ENCODE data around the gene RIBC1. TPM values are rescaled to one million over a fixed set of nuclear protein-coding genes. Genes with fewer than 3 reads are reported as not detected.

Gene RIBC1
- total RNA-seq, 4 donors from 2014 or later, result 0.77 to 3.0 (median 2.5) TPM; not detected in 1

DNA sequence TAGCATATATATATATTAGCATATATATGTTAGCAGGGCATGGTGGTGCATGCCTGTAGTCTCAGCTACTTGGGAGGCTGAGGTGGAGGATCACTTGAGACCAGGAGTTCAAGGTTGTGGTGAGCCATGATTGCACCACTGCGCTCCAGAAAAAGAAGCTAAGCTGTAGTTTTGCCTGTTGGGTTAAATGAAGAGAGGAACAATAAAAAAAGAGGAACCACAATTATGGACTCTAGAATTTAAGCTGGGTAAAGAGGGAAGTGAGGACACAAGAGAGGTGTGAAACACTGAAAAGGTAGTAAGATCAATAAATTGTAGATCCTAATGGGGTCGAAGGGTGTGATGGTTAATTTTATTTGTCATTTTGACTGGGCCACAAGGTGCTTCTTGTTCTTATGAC lies 52.0 kb downstream of the RIBC1 start:
- intact Hi-C loops (cut with DNase I; ENCODE audit: low total_unique reads), result no loop called here
- no peak for TF ChIP-seq POLR2A (IDR thresholded peaks at IDR 0.05)
- no peak for TF ChIP-seq CTCF (IDR thresholded peaks at IDR 0.05)
- H3K27me3 ChIP-seq, result no peaks in the 10 kb centered on the region

DNA sequence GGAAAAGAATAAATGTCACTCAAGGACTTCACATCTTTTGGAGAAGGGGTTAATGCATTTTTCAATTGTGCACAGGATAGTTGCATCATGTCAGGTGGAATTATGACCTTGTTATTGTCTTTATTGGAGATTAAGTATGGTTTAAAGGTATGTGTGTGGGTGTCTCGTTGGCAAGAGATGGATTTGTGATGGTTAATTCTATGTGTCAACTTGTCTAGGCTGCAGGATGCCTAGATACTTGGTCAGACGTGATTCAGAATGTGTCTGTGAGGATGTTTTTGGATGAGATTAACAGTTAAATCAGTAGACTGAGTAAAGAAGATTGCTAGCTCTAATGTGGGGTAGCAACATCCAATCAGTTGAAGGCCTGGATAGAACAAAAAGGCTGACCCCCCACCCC lies 53.7 kb downstream of the RIBC1 start:
- H3K27ac ChIP-seq, result no peak overlapping the region
- H3K9me3 ChIP-seq, result no peaks in the 10 kb centered on the region
- no peak overlapping the region for H3K4me3 ChIP-seq
- H3K4me1 ChIP-seq, result no peaks in the 10 kb centered on the region
- no peak for DNase-seq
- intact Hi-C loops (cut with DNase I; ENCODE audit: low total_unique reads), result no loop called here
- no peaks in the 10 kb centered on the region for H3K27me3 ChIP-seq
- no peaks in the 10 kb centered on the region for H3K36me3 ChIP-seq
- TF ChIP-seq POLR2A (IDR thresholded peaks at IDR 0.05), result no peak
- TF ChIP-seq CTCF (IDR thresholded peaks at IDR 0.05), result no peak

More for the DNA sequence above, 52.0 kb downstream of the RIBC1 start:
- no peaks in the 10 kb centered on the region for H3K4me1 ChIP-seq
- DNase-seq, result no peak
- no peak overlapping the region for H3K27ac ChIP-seq
- H3K4me3 ChIP-seq, result no peak overlapping the region
- H3K9me3 ChIP-seq, result no peaks in the 10 kb centered on the region
- no peaks in the 10 kb centered on the region for H3K36me3 ChIP-seq

- no peaks in the 10 kb centered on the region for H3K27me3 ChIP-seq
- TF ChIP-seq POLR2A (IDR thresholded peaks at IDR 0.05) (no peak), CTCF (IDR thresholded peaks at IDR 0.05) (no peak)
- no peaks in the 10 kb centered on the region for H3K36me3 ChIP-seq
Measured at GRCh38 chrX:53479301-53479700, 56.6 kb downstream of the RIBC1 start.

More at GRCh38 chrX:53479301-53479700, 56.6 kb downstream of the RIBC1 start:
- no peaks in the 10 kb centered on the region for H3K9me3 ChIP-seq
- H3K4me1 ChIP-seq, result no peaks in the 10 kb centered on the region
- intact Hi-C loops (cut with DNase I; ENCODE audit: low total_unique reads), result no loop called here
- no peak overlapping the region for H3K27ac ChIP-seq
- no peak overlapping the region for H3K4me3 ChIP-seq
- DNase-seq, result no peak

Small RNA genes lying within 50 kb of the gene (microRNA-seq; reads per million reads assigned to microRNA genes)
- not detected for gene MIR6857 (ENCODE audit: borderline microRNAs expressed, borderline replicate concordance)

Small RNA genes lying within 50 kb of the gene (small RNA-seq; reads per million reads assigned to genes)
- gene MIR6857 (not detected), gene VTRNA3-1P (not detected)

Other genes starting within 250 kb of the RIBC1 start
- gene KDM5C, start 197.7 kb upstream of the RIBC1 start, total RNA-seq, result 100 to 1,000 TPM in 3 of 4 donors, 10 to 100 TPM in 1; 66.3 to 184 (median 127) TPM
- 10 to 100 TPM in 2 of 4 donors, 1 to 10 TPM in 2; 4.1 to 31.6 (median 8.9) TPM for gene IQSEC2, start 141.3 kb upstream of the RIBC1 start, total RNA-seq
- gene SMC1A, start 219 bp upstream of the RIBC1 start, total RNA-seq, result 10 to 100 TPM; 34.8 to 85.5 (median 40.8) TPM
- gene HSD17B10, start 11.5 kb downstream of the RIBC1 start, total RNA-seq, result 10 to 100 TPM; 12.6 to 91.7 (median 63.9) TPM

Measured in uterus (tissue), 4 donors.